ENCODE measurements around the gene NALCN.

Gene NALCN

GRCh38 chr13:101412076-101412475 is 4.2 kb downstream of the NALCN start:
- TF ChIP-seq RAD21 (IDR thresholded peaks at IDR 0.05; ENCODE audit: low read depth), result no peak
- TF ChIP-seq, protein P1, sequence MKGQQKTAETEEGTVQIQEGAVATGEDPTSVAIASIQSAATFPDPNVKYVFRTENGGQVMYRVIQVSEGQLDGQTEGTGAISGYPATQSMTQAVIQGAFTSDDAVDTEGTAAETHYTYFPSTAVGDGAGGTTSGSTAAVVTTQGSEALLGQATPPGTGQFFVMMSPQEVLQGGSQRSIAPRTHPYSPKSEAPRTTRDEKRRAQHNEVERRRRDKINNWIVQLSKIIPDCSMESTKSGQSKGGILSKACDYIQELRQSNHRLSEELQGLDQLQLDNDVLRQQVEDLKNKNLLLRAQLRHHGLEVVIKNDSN (IDR thresholded peaks at IDR 0.05), result no peak

DNA sequence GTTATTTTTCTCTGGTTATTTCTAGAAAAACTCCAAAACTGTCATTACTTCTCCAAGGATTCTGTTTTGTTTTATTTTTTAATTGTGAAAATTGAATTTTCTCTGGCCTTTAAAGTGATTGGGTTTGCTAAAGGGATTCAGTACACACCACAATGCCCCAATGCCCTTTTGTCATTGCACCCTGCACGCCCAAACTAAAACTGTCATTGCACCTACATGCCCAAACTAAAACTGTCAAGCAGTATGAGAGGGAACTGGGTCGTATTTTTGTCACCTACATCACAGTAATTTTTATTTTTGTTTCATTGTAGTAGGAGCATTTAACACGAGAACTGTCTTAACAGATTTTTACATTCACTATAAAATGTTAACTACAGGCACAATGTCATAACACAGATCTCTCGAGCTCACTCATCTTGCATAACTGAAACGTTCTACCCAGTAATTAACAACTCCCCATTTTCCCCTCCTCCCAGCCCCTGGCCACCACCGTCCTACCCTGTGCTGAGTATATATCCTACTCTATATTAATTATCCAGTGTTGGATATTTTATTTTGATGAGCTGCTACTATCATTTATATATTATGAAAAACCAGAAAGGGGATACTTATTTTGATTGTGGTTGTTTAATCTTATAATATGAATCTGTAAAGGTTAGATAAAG is 7.2 kb downstream of the NALCN start:
- TF ChIP-seq TCF12 (IDR thresholded peaks at IDR 0.05; ENCODE audit: low read depth) (no peak), EP300 (IDR thresholded peaks at IDR 0.05; ENCODE audit: borderline replicate concordance) (no peak), YY1 (IDR thresholded peaks at IDR 0.05; ENCODE audit: low read depth) (no peak), FOXM1 (IDR thresholded peaks at IDR 0.05; ENCODE audit: borderline replicate concordance, low read depth) (no peak), TEAD4 (IDR thresholded peaks at IDR 0.05) (no peak), EGR1 (IDR thresholded peaks at IDR 0.05) (no peak), CREB1 (IDR thresholded peaks at IDR 0.05; ENCODE audit: low read depth) (no peak), CEBPB (IDR thresholded peaks at IDR 0.05) (no peak), RAD21 (IDR thresholded peaks at IDR 0.05; ENCODE audit: low read depth) (no peak), REST (IDR thresholded peaks at IDR 0.05; ENCODE audit: low read depth) (no peak), TAF1 (IDR thresholded peaks at IDR 0.05; ENCODE audit: low read depth) (no peak), NFIC (IDR thresholded peaks at IDR 0.05) (no peak), ZBTB7A (IDR thresholded peaks at IDR 0.05; ENCODE audit: low read depth) (no peak)
- TF ChIP-seq, protein P2, sequence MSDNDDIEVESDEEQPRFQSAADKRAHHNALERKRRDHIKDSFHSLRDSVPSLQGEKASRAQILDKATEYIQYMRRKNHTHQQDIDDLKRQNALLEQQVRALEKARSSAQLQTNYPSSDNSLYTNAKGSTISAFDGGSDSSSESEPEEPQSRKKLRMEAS (IDR thresholded peaks at IDR 0.05), result no peak
- TF ChIP-seq, protein P1 (IDR thresholded peaks at IDR 0.05), result no peak

GRCh38 chr13:101408154-101408553 is 8.2 kb downstream of the NALCN start:
- TF ChIP-seq EGR1 (IDR thresholded peaks at IDR 0.05), result no peak
- TF ChIP-seq RAD21 (IDR thresholded peaks at IDR 0.05; ENCODE audit: low read depth), result no peak
- TF ChIP-seq EP300 (IDR thresholded peaks at IDR 0.05; ENCODE audit: borderline replicate concordance), result no peak
- TF ChIP-seq REST (IDR thresholded peaks at IDR 0.05; ENCODE audit: low read depth), result no peak
- no peak for TF ChIP-seq YY1 (IDR thresholded peaks at IDR 0.05; ENCODE audit: low read depth)

- TF ChIP-seq TCF12 (IDR thresholded peaks at IDR 0.05; ENCODE audit: low read depth) (no peak), CREB1 (IDR thresholded peaks at IDR 0.05; ENCODE audit: low read depth) (no peak), REST (IDR thresholded peaks at IDR 0.05; ENCODE audit: low read depth) (no peak), NFIC (IDR thresholded peaks at IDR 0.05) (no peak), TAF1 (IDR thresholded peaks at IDR 0.05; ENCODE audit: low read depth) (no peak)
- TF ChIP-seq, protein P2 (IDR thresholded peaks at IDR 0.05), result no peak
- TF ChIP-seq, protein P1 (IDR thresholded peaks at IDR 0.05), result no peak
Observed at GRCh38 chr13:101406791-101407190, 9.5 kb downstream of the NALCN start.

DNA sequence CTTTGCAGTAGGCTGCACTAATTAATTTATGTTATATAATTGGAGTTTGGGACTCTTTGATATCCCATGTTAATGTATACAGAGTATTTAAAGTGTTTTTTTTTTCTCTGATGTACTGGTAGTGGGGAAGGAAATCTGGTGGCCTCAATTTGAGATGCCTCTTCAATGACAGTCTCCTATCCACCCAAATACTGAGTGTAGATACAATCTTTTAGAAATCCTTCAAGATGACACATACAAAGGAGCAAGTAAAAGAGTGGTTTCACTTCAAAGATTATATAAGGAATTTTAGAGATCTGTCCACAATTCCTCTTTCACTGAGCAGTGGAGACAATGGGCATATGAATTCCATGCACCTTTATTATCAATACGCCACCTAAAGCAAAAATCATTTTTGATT is 15.1 kb downstream of the NALCN start:
- TF ChIP-seq, protein P2 (IDR thresholded peaks at IDR 0.05), result no peak
- TF ChIP-seq TAF1 (IDR thresholded peaks at IDR 0.05; ENCODE audit: low read depth), result no peak
- no peak for TF ChIP-seq EGR1 (IDR thresholded peaks at IDR 0.05)
- no peak for TF ChIP-seq TCF12 (IDR thresholded peaks at IDR 0.05; ENCODE audit: low read depth)
- TF ChIP-seq EP300 (IDR thresholded peaks at IDR 0.05; ENCODE audit: borderline replicate concordance), result no peak
- TF ChIP-seq TEAD4 (IDR thresholded peaks at IDR 0.05), result no peak
- no peak for TF ChIP-seq CREB1 (IDR thresholded peaks at IDR 0.05; ENCODE audit: low read depth)
- no peak for TF ChIP-seq RAD21 (IDR thresholded peaks at IDR 0.05; ENCODE audit: low read depth)
- no peak for TF ChIP-seq REST (IDR thresholded peaks at IDR 0.05; ENCODE audit: low read depth)
- no peak for TF ChIP-seq FOXM1 (IDR thresholded peaks at IDR 0.05; ENCODE audit: borderline replicate concordance, low read depth)
- TF ChIP-seq, protein P1 (IDR thresholded peaks at IDR 0.05), result no peak
- no peak for TF ChIP-seq ZBTB7A (IDR thresholded peaks at IDR 0.05; ENCODE audit: low read depth)
- no peak for TF ChIP-seq NFIC (IDR thresholded peaks at IDR 0.05)
- no peak for TF ChIP-seq CEBPB (IDR thresholded peaks at IDR 0.05)
- no peak for TF ChIP-seq YY1 (IDR thresholded peaks at IDR 0.05; ENCODE audit: low read depth)

Measured in Ishikawa (cell line).